Measurements from ENCODE around the gene PGGT1B.

Gene PGGT1B

DNA sequence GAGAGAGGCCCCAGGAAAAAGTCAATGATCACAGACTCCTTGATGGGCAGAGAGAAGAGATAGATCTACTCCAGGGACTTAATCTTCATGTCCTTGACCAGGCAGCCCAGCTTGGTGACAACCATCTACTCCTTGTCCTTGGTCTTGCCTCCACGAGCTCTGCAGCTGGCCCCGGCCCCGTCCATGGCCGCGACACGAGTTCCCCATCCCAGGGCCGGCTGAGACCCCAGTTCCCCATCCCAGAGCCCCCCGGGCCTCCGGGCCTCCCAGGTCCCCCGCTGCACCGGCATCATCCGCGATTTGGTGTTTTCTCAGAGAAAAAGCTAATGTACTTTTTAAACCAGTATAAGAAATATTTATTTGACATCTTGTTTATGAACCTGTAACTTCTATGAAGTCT, 2.5 kb upstream of the PGGT1B start:
- Histone ChIP-seq H3K79me2 (peaks cover 18% of the 10 kb centered on the region), H3K27me3 (ENCODE audit: control insufficient read depth, insufficient read depth, low read length) (no peaks in the 10 kb centered on the region), H3K9ac (no peak overlapping the region), H2AFZ (no peak overlapping the region), H3K27ac (no peak overlapping the region), H3K36me3 (ENCODE audit: control insufficient read depth, insufficient read depth, low read length) (no peaks in the 10 kb centered on the region), H3K9me3 (ENCODE audit: control insufficient read depth, low read length) (peaks cover 2% of the 10 kb centered on the region), H3K4me3 (ENCODE audit: low read depth, low read length) (no peak overlapping the region), H3K4me2 (ENCODE audit: low read length) (no peak overlapping the region), H3K4me1 (peaks cover 5% of the 10 kb centered on the region)
- TF ChIP-seq CTCF (IDR thresholded peaks at IDR 0.05), result no peak

- Histone ChIP-seq H3K27ac (no peak overlapping the region), H3K4me1 (peaks cover 5% of the 10 kb centered on the region), H3K4me2 (ENCODE audit: low read length) (no peak overlapping the region), H3K9ac (no peak overlapping the region), H3K27me3 (ENCODE audit: control insufficient read depth, insufficient read depth, low read length) (no peaks in the 10 kb centered on the region), H3K9me3 (ENCODE audit: control insufficient read depth, low read length) (peaks cover 2% of the 10 kb centered on the region), H3K36me3 (ENCODE audit: control insufficient read depth, insufficient read depth, low read length) (no peaks in the 10 kb centered on the region), H3K79me2 (peaks cover 18% of the 10 kb centered on the region), H2AFZ (no peak overlapping the region), H3K4me3 (ENCODE audit: low read depth, low read length) (no peak overlapping the region)
- no peak for TF ChIP-seq CTCF (IDR thresholded peaks at IDR 0.05)
These were observed 2.1 kb upstream of the PGGT1B start for GRCh38 chr5:115264786-115265185.

DNA sequence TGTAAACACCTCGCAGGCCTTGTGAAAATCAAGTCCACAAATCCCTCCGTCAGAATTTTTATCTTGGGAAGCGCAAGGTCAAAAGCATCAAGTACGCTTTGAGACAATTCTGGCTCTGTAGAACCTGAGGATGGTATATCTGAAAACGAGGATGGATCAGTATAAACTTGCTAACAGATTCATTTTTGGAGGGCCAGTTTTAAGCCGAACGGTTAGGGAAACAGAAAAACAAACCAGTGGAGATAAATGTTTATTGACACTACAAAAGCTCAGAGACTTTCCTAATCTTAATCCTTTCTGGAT, 352 bp upstream of the PGGT1B start:
- Histone ChIP-seq H3K9ac (no peak overlapping the region), H3K4me1 (peaks cover 5% of the 10 kb centered on the region), H3K4me2 (ENCODE audit: low read length) (peak overlapping the region; percentile 56), H3K27ac (peak overlapping the region; percentile 79), H3K9me3 (ENCODE audit: control insufficient read depth, low read length) (peaks cover 2% of the 10 kb centered on the region), H2AFZ (peak overlapping the region; percentile 99), H3K27me3 (ENCODE audit: control insufficient read depth, insufficient read depth, low read length) (no peaks in the 10 kb centered on the region), H3K36me3 (ENCODE audit: control insufficient read depth, insufficient read depth, low read length) (no peaks in the 10 kb centered on the region), H3K4me3 (ENCODE audit: low read depth, low read length) (peak overlapping the region; percentile 84), H3K79me2 (peaks cover 28% of the 10 kb centered on the region)
- TF ChIP-seq CTCF (IDR thresholded peaks at IDR 0.05), result no peak

DNA sequence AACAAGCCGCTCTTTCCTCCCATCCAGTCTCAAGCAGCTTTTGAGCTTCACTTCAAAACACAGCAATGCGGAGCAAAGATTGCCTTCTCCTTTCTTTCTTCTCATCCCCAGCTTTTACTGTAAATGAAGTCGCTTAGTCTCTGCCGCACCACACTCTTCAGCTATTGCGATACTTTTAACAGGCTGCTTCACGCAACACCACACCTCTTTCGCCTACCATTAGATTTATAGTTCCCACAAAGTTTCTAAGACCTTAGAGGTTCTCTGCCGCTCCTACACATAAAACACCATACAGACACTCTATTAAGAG, 711 bp downstream of the PGGT1B start:
- TF ChIP-seq CTCF (IDR thresholded peaks at IDR 0.05), result no peak
- Histone ChIP-seq H3K4me1 (peaks cover 5% of the 10 kb centered on the region), H2AFZ (peak overlapping the region; percentile 99), H3K9ac (no peak overlapping the region), H3K4me2 (ENCODE audit: low read length) (peak overlapping the region; percentile 56), H3K36me3 (ENCODE audit: control insufficient read depth, insufficient read depth, low read length) (no peaks in the 10 kb centered on the region), H3K4me3 (ENCODE audit: low read depth, low read length) (peak overlapping the region; percentile 84), H3K27ac (peak overlapping the region; percentile 79), H3K27me3 (ENCODE audit: control insufficient read depth, insufficient read depth, low read length) (no peaks in the 10 kb centered on the region), H3K79me2 (peaks cover 29% of the 10 kb centered on the region), H3K9me3 (ENCODE audit: control insufficient read depth, low read length) (peaks cover 2% of the 10 kb centered on the region)

- Histone ChIP-seq H3K27me3 (ENCODE audit: control insufficient read depth, insufficient read depth, low read length) (no peaks in the 10 kb centered on the region), H3K79me2 (peaks cover 31% of the 10 kb centered on the region), H3K9ac (no peak overlapping the region), H2AFZ (no peak overlapping the region), H3K4me2 (ENCODE audit: low read length) (no peak overlapping the region), H3K36me3 (ENCODE audit: control insufficient read depth, insufficient read depth, low read length) (no peaks in the 10 kb centered on the region), H3K4me1 (peaks cover 5% of the 10 kb centered on the region), H3K9me3 (ENCODE audit: control insufficient read depth, low read length) (peaks cover 2% of the 10 kb centered on the region), H3K27ac (no peak overlapping the region), H3K4me3 (ENCODE audit: low read depth, low read length) (no peak overlapping the region)
- no peak for TF ChIP-seq CTCF (IDR thresholded peaks at IDR 0.05)
These were observed 2.4 kb downstream of the PGGT1B start for GRCh38 chr5:115260248-115260647.

Data from parathyroid adenoma (tissue), 2 donors.